Left lung (tissue), 10 donors: ENCODE results near the gene P3H3. TPM values are rescaled to one million over a fixed set of nuclear protein-coding genes. Genes with fewer than 3 reads are reported as not detected.

ENCODE experiments used
- ATAC-seq: fragments of 200-7000 bp; cut with Tn5 transposase; one replicate; pipeline ENCODE4 v1.9.1; 2020; ENCODE audit warnings: moderate library complexity
- DNase-seq, 4 donors: peaks; one replicate each; pipeline ENCODE4 v3.0.0-alpha.2; 2013 to 2020
- H3K27ac ChIP-seq, 2 donors: fragments of 200-600 bp; sonication (generic) in 1 of 2; one replicate each; pipeline versions ENCODE4 v1.5.0 to v1.8.0; 2020 to 2021
- H3K27me3 ChIP-seq, 2 donors: fragments of 200-600 bp; sonication (generic) in 1 of 2; one replicate each; pipeline versions ENCODE4 v1.5.0 to v1.8.0; 2020 to 2021
- H3K36me3 ChIP-seq, 2 donors: fragments of 200-600 bp; sonication (generic) in 1 of 2; one replicate each; pipeline versions ENCODE4 v1.5.0 to v1.8.0; 2020 to 2021
- H3K4me1 ChIP-seq, 2 donors: fragments of 200-600 bp; one replicate each; pipeline ENCODE4 v1.8.0; 2021
- H3K4me3 ChIP-seq, 2 donors: fragments of 200-600 bp; sonication (generic) in 1 of 2; one replicate each; pipeline versions ENCODE4 v1.5.0 to v1.8.0; 2020 to 2021; ENCODE audit warnings: mild to moderate bottlenecking in 1 of 2
- H3K9me3 ChIP-seq, 2 donors: fragments of 200-600 bp; sonication (generic) in 1 of 2; one replicate each; pipeline versions ENCODE4 v1.5.0 to v1.8.0; 2020 to 2021
- intact Hi-C, 2 donors: fragments of 100-400 bp; cut with DNase I; formaldehyde crosslinking; loops; one replicate each; pipeline versions ENCODE4 v1.11.2 to v1.14.2; 2022
- polyA plus RNA-seq, 6 donors: library from polyadenylated mRNA; unstranded; fragments of 120-200 nt; gene quantifications; one replicate each; pipeline ENCODE4 v1.2.1, GENCODE V29; 2013; ENCODE audit not compliant: insufficient read length in 6 of 6
- total RNA-seq, 2 donors: library from RNA; stranded (reverse); fragmentation: NEBNext Ultra II Directional; extraction: Animal tissue kit (Norgen Biotek cat#: 25700); gene quantifications; one replicate each; pipeline ENCODE4 v1.2.1, GENCODE V29; 2021
- TF ChIP-seq, protein P1 (sequence below), 2 donors: fragments of 200-600 bp; sonication (generic) in 1 of 2; IDR thresholded peaks; one replicate each; pipeline versions ENCODE4 v1.5.0 to v1.8.0; 2021; ENCODE audit warnings: antibody characterized with exemption in 2 of 2
- donor health status: DM: no; HTN: yes; CAD: no.
- donor health status: DM: no; HTN: no; CAD: no.

P3H3 gene
- total and polyA plus RNA-seq, 8 donors: 18.0 to 41.7 (median 22.3) TPM

DNA sequence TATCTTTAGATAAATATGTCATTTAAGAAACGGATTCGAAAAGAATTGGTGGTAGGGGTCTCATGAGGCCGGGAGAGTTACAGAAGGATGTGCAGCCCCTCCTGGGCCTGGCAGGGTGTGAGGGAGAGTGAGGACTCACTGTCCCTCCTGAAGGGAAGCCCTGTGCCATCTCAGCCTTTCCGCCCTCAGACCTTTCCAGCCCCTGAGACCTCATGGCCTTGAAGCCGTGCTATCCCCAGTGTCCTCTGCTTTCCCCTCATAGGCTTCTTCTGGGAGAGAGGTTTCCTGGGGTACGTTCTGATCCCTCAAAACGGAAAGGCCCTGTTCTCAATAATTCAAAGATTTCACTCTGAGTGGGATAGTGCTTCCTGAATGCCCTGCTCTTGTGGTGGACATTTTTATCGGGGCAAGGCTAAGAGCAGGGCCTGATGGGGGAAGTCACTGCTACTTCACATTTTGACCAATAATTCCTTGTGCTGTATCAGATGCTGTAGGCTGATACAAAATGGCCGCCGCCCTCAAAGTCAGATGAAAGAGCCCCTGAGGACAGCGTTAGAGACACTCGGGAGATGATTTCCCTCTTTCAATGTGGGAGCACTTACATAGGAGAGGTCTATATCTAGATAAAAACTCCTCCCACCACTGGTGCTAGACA, 37.6 kb upstream of the P3H3 start:
- TF ChIP-seq, protein P1, sequence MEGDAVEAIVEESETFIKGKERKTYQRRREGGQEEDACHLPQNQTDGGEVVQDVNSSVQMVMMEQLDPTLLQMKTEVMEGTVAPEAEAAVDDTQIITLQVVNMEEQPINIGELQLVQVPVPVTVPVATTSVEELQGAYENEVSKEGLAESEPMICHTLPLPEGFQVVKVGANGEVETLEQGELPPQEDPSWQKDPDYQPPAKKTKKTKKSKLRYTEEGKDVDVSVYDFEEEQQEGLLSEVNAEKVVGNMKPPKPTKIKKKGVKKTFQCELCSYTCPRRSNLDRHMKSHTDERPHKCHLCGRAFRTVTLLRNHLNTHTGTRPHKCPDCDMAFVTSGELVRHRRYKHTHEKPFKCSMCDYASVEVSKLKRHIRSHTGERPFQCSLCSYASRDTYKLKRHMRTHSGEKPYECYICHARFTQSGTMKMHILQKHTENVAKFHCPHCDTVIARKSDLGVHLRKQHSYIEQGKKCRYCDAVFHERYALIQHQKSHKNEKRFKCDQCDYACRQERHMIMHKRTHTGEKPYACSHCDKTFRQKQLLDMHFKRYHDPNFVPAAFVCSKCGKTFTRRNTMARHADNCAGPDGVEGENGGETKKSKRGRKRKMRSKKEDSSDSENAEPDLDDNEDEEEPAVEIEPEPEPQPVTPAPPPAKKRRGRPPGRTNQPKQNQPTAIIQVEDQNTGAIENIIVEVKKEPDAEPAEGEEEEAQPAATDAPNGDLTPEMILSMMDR (IDR thresholded peaks at IDR 0.05): no peak
- Histone ChIP-seq H3K27me3 (no peaks in the 10 kb centered on the region), H3K4me3 (peak overlapping the region in 1 of 2 donors; percentile 36), H3K36me3 (no peaks in the 10 kb centered on the region), H3K27ac (peak overlapping the region; percentile 74 to 81), H3K9me3 (no peaks in the 10 kb centered on the region), H3K4me1 (peaks cover 7 to 68% of the 10 kb centered on the region in 2 donors)
- no peak for ATAC-seq
- DNase-seq: no peak
- intact Hi-C loops: no loop called here

DNA sequence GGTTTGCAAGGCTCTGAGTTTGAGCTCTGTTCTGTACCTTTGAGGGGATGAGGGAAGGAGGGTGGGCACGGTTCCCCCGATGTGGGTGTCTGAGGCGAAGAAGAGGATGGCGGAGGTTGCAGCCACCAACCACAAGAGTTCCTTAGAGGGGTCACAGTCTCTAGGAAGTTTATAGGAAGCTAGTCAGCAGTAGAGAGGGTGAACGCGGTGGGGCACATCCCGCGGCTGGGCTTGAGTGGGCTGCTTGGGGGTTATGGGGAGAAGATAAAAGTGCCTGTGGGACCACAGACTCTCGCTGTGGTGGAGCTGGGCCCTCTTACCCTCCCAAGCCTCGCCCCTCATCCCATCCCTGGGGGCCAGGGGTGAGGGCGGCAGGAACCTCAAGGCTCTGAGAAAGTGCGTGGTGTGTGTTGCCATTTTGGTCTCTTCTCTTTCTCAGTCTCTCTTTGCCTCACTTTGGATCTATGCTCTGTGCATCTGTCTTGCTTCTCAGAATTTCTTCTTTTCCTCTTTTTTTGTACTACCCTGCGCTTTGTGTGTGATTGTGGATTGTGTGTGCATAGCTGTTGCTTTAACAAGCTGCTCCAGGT, 36.2 kb upstream of the P3H3 start:
- H3K36me3 ChIP-seq: no peaks in the 10 kb centered on the region
- peaks cover 7 to 54% of the 10 kb centered on the region in 2 donors for H3K4me1 ChIP-seq
- no peaks in the 10 kb centered on the region for H3K27me3 ChIP-seq
- DNase-seq (no peak), ATAC-seq (no peak)
- intact Hi-C loops: no loop called here
- H3K27ac ChIP-seq: peak overlapping the region; percentile 48 to 80
- peak overlapping the region in 1 of 2 donors; percentile 36 for H3K4me3 ChIP-seq
- TF ChIP-seq, protein P1 (IDR thresholded peaks at IDR 0.05): no peak
- no peaks in the 10 kb centered on the region for H3K9me3 ChIP-seq

DNA sequence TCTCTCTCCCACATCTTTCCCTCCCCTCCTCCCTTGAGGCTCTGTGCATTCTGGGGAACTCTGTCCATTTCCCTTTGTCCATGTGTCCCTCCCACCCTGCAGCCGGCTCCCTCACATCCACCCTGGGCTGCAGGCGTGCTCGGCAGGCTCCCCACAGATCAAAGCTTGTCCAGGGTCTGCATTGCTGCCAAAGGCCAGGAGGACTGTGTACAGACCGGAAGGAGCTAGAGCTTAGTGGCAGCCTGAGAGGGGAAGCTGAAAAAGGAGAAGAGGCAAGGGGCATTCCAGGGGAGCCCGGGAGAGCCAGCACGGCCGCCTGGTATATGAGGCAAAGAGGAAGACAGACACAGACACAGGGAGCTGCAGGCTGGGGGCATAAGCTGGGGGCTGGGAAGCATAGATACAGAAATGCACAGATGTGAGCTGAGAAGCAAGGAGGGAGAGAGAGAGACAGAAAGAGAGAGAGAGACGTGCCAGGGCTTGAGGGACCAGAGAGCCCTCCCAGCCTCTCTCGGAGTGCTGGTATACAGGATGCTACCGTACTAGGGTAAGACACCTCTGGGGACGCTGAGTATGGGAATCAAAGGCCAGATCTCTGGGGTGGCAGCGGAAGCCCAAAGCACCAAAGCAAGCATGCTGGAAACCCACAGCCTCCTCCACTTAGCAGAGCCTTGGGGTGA, 35.5 kb upstream of the P3H3 start:
- peak overlapping the region in 1 of 2 donors; percentile 36 for H3K4me3 ChIP-seq
- intact Hi-C loops: no loop called here
- TF ChIP-seq, protein P1 (IDR thresholded peaks at IDR 0.05): no peak
- DNase-seq (peak in 3 of 4 donors; percentile 64 to 88 (median 78)), ATAC-seq (peak; percentile 74)
- peaks cover 7 to 47% of the 10 kb centered on the region in 2 donors for H3K4me1 ChIP-seq
- H3K27me3 ChIP-seq: no peaks in the 10 kb centered on the region
- H3K27ac ChIP-seq: peak overlapping the region; percentile 48 to 80
- no peaks in the 10 kb centered on the region for H3K36me3 ChIP-seq
- no peaks in the 10 kb centered on the region for H3K9me3 ChIP-seq

DNA sequence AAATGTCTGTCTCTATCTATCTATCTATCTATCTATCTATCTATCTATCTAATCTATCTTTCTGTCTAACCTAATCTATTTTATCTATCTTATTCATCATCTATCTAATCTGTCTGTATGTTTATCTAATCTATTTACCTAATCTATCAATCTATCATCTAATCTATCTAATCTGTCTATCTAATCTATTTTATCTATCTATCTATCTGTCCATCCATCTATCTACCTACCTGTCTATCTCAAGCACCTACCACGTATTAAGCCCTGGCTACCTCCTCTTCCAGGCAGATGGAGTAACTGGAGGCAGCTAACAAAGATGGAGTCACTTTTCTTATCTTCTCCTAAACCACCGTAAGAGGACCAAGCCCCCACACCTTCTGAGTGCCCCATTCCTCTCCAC, 33.1 kb upstream of the P3H3 start:
- Histone ChIP-seq H3K27me3 (no peaks in the 10 kb centered on the region), H3K4me1 (peaks cover 0 to 34% of the 10 kb centered on the region in 2 donors), H3K9me3 (no peaks in the 10 kb centered on the region), H3K27ac (no peak overlapping the region), H3K36me3 (no peaks in the 10 kb centered on the region), H3K4me3 (no peak overlapping the region)
- ATAC-seq: no peak
- no peak for DNase-seq
- TF ChIP-seq, protein P1 (IDR thresholded peaks at IDR 0.05): no peak
- intact Hi-C loops: no loop called here

DNA sequence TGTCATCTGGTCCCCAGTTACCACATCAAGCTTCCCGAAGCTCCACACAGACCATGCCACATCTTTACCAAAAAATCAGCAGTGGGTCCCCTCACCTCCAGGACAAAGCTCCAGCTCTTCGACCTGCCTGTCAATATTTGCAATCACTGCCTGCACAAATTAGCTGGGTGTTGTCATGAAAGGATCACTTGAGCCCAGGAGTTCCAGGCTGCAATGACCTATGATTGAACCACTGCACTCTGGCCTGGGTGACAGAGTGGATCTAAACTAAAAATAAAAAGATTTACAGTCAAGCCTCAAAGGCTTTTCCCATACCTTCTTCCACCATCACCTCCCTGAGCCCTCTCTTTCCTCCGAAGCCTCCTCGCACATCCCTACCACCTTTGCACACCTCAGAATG, 31.6 kb upstream of the P3H3 start:
- Histone ChIP-seq H3K4me1 (peaks cover 0 to 20% of the 10 kb centered on the region in 2 donors), H3K9me3 (no peaks in the 10 kb centered on the region), H3K4me3 (no peak overlapping the region), H3K36me3 (no peaks in the 10 kb centered on the region), H3K27ac (no peak overlapping the region), H3K27me3 (no peaks in the 10 kb centered on the region)
- intact Hi-C loops: no loop called here
- TF ChIP-seq, protein P1 (IDR thresholded peaks at IDR 0.05): no peak
- DNase-seq: no peak
- ATAC-seq: no peak
